Measurements from ENCODE around the gene KRT2.

DNA sequence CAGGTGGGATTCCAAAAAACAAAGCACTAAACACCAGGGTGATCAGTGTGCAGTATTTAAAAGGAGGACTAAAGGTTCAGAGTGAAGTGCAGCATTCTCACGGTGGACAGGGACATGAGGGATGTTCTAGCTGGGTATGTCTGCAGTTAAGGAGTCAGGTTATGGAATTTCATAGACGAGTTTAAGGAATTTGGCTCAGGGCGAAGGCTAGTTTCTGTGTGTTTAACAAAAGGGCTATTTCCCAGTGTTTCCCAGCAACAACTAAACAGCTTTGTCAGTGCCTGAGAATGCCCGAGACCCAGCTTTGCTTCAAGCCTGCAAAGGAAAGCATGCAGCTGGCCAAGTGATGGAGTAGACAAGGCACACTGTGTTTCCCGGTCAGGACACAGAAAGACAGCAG lies 21.2 kb upstream of the KRT2 start:
- no peak for TF ChIP-seq EP300 (IDR thresholded peaks at IDR 0.05)
- no peak for TF ChIP-seq POLR2AphosphoS5 (IDR thresholded peaks at IDR 0.05)
- TF ChIP-seq POLR2A (IDR thresholded peaks at IDR 0.05): no peak
